Left lung (tissue), 10 donors: ENCODE results near the gene GPR150. TPM values are rescaled to one million over a fixed set of nuclear protein-coding genes. Genes with fewer than 3 reads are reported as not detected.

Experiments
- ATAC-seq: fragments of 200-7000 bp; cut with Tn5 transposase; one replicate; pipeline ENCODE4 v1.9.1; 2020; ENCODE audit warnings: moderate library complexity
- DNase-seq, 4 donors: peaks; one replicate each; pipeline ENCODE4 v3.0.0-alpha.2; 2013 to 2020
- H3K27ac ChIP-seq, 2 donors: fragments of 200-600 bp; sonication (generic) in 1 of 2; one replicate each; pipeline versions ENCODE4 v1.5.0 to v1.8.0; 2020 to 2021
- H3K27me3 ChIP-seq, 2 donors: fragments of 200-600 bp; sonication (generic) in 1 of 2; one replicate each; pipeline versions ENCODE4 v1.5.0 to v1.8.0; 2020 to 2021
- H3K36me3 ChIP-seq, 2 donors: fragments of 200-600 bp; sonication (generic) in 1 of 2; one replicate each; pipeline versions ENCODE4 v1.5.0 to v1.8.0; 2020 to 2021
- H3K4me1 ChIP-seq, 2 donors: fragments of 200-600 bp; one replicate each; pipeline ENCODE4 v1.8.0; 2021
- H3K4me3 ChIP-seq, 2 donors: fragments of 200-600 bp; sonication (generic) in 1 of 2; one replicate each; pipeline versions ENCODE4 v1.5.0 to v1.8.0; 2020 to 2021; ENCODE audit warnings: mild to moderate bottlenecking in 1 of 2
- H3K9me3 ChIP-seq, 2 donors: fragments of 200-600 bp; sonication (generic) in 1 of 2; one replicate each; pipeline versions ENCODE4 v1.5.0 to v1.8.0; 2020 to 2021
- intact Hi-C, 2 donors: fragments of 100-400 bp; cut with DNase I; formaldehyde crosslinking; loops; one replicate each; pipeline versions ENCODE4 v1.11.2 to v1.14.2; 2022
- polyA plus RNA-seq, 6 donors: library from polyadenylated mRNA; unstranded; fragments of 120-200 nt; gene quantifications; one replicate each; pipeline ENCODE4 v1.2.1, GENCODE V29; 2013; ENCODE audit not compliant: insufficient read length in 6 of 6
- total RNA-seq, 2 donors: library from RNA; stranded (reverse); fragmentation: NEBNext Ultra II Directional; extraction: Animal tissue kit (Norgen Biotek cat#: 25700); gene quantifications; one replicate each; pipeline ENCODE4 v1.2.1, GENCODE V29; 2021
- TF ChIP-seq, protein P1 (sequence below), 2 donors: fragments of 200-600 bp; sonication (generic) in 1 of 2; IDR thresholded peaks; one replicate each; pipeline versions ENCODE4 v1.5.0 to v1.8.0; 2021; ENCODE audit warnings: antibody characterized with exemption in 2 of 2
- donor health status: DM: no; HTN: yes; CAD: no.
- donor health status: DM: no; HTN: no; CAD: no.

GPR150 gene
- total and polyA plus RNA-seq, 8 donors: 0.16 to 0.26 TPM; not detected in 6

DNA sequence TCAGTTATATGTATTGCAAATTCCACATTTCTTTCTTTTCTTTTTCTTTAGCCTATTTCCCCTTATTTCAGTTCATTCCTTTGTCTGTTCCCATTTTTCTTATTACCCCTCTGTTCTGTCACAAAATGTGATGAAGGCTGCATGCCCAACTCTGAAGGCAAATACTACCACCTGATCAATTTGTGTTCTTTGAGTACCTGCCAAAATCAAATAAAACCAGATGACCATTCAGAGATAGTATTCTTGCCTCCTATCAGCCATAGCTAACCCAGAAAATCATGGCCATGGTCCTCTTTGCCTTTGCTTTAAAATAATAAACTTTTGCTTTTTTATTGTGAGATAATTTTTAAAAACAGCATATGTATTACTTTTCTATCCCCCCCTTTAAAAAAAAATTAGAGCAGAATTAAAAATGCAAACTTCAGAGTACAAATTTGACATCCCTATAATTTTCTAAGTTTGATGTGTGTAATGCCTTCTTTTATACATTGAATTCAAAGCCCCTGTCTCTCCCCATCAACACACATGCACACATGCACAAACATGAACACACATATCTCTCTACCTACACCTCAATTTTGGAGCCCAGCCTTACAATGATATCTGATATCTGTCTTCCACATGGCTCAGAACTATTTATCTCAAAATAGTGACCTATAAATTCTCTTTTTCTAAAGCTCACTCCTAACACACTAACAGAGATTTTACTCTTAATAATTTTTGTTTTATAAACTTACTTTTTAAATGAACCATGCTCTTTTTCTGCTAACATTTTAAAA, 30.1 kb downstream of the GPR150 start:
- no peak for DNase-seq
- Histone ChIP-seq H3K4me3 (no peak overlapping the region), H3K9me3 (no peaks in the 10 kb centered on the region), H3K27me3 (no peaks in the 10 kb centered on the region), H3K27ac (no peak overlapping the region), H3K4me1 (peaks cover 0 to 15% of the 10 kb centered on the region in 2 donors), H3K36me3 (no peaks in the 10 kb centered on the region)
- intact Hi-C loops: no loop called here
- no peak for ATAC-seq
- TF ChIP-seq, protein P1, sequence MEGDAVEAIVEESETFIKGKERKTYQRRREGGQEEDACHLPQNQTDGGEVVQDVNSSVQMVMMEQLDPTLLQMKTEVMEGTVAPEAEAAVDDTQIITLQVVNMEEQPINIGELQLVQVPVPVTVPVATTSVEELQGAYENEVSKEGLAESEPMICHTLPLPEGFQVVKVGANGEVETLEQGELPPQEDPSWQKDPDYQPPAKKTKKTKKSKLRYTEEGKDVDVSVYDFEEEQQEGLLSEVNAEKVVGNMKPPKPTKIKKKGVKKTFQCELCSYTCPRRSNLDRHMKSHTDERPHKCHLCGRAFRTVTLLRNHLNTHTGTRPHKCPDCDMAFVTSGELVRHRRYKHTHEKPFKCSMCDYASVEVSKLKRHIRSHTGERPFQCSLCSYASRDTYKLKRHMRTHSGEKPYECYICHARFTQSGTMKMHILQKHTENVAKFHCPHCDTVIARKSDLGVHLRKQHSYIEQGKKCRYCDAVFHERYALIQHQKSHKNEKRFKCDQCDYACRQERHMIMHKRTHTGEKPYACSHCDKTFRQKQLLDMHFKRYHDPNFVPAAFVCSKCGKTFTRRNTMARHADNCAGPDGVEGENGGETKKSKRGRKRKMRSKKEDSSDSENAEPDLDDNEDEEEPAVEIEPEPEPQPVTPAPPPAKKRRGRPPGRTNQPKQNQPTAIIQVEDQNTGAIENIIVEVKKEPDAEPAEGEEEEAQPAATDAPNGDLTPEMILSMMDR (IDR thresholded peaks at IDR 0.05): no peak

DNA sequence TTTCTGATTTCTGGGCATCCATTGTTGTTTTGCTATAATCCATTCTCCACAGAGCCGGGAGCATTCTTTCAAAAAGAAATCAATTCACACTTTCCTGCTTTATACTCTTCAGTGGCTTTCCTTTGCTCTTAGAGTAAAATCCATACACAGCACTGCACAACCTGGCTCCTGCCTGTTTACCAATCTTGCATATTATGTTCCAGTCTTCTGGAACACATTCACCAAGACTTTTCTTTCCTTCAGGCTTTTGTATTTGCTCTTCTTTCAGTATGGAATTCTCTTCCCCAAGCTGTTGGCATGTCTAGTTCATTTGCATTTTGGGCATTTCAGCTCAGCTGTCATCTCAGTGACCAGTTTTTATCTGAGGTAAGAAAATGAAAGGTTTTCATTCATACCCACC, 33.0 kb downstream of the GPR150 start:
- intact Hi-C loops: no loop called here
- no peak overlapping the region for H3K4me3 ChIP-seq
- peaks cover 0 to 2% of the 10 kb centered on the region in 2 donors for H3K4me1 ChIP-seq
- no peaks in the 10 kb centered on the region for H3K9me3 ChIP-seq
- DNase-seq (no peak), ATAC-seq (no peak)
- H3K27ac ChIP-seq: no peak overlapping the region
- TF ChIP-seq, protein P1 (IDR thresholded peaks at IDR 0.05): no peak
- H3K27me3 ChIP-seq: no peaks in the 10 kb centered on the region
- H3K36me3 ChIP-seq: no peaks in the 10 kb centered on the region

DNA sequence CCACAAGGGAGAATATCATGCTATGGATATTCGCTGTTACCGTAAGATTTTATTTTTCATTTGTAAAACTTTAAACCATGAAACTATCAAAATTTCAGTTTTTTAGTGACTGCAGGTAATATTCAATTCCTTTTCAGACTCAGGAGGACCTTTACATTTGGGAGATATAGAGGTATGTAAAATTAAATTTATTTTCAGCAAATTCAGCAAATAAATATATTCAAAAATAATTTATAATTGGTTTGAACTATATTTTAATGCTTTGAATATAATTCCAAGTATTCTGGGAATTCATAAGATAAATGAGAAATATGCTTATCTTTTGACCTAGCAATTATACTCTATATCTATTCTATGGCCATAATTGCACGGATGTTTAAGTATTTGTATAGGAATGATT, 34.3 kb downstream of the GPR150 start:
- DNase-seq (no peak), ATAC-seq (no peak)
- intact Hi-C loops: no loop called here
- TF ChIP-seq, protein P1 (IDR thresholded peaks at IDR 0.05): no peak
- no peaks in the 10 kb centered on the region for H3K9me3 ChIP-seq
- H3K4me3 ChIP-seq: no peak overlapping the region
- H3K27me3 ChIP-seq: no peaks in the 10 kb centered on the region
- no peak overlapping the region for H3K27ac ChIP-seq
- H3K4me1 ChIP-seq: no peaks in the 10 kb centered on the region
- no peaks in the 10 kb centered on the region for H3K36me3 ChIP-seq

DNA sequence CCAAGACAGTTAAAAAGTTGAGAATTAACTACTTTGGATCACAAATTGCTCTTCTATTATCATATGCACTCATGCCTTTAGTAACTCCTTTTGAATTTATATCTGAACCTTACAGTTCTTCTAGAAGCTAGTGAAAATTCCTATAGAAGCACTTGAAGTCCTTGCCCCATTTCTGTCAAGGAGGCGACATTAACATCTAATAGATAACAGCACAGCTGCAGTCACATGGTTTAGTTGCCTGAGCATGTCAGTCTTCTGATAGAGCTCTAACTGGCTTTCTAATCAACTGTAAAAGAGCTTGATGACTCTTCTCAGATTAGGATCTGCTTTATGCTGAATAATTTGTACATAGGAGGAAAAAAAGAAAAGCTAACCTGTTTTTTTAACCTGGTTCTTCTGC, 35.7 kb downstream of the GPR150 start:
- Histone ChIP-seq H3K4me1 (no peaks in the 10 kb centered on the region), H3K9me3 (no peaks in the 10 kb centered on the region), H3K4me3 (no peak overlapping the region), H3K27ac (no peak overlapping the region), H3K27me3 (no peaks in the 10 kb centered on the region), H3K36me3 (no peaks in the 10 kb centered on the region)
- intact Hi-C loops: no loop called here
- TF ChIP-seq, protein P1 (IDR thresholded peaks at IDR 0.05): no peak
- ATAC-seq (no peak), DNase-seq (no peak)

DNA sequence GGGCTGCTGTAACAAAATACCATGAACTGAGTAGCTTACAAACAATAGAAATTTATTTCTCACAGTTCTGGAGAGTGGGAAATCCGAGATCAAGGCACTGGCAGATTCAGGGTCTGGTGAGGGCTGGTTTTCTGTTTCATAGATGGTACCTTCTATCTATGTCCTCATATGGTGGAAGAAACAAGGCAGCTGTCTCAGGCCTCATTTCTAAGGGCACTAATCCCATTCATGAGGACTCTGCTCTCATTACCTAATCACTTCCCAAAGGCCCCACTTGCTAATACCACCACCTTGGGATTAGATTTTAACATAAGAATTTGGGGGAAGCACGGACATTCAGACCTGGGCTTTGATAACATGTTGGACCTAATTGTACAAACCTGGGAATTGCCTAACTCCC, 40.2 kb downstream of the GPR150 start:
- H3K4me3 ChIP-seq: no peak overlapping the region
- no peaks in the 10 kb centered on the region for H3K27me3 ChIP-seq
- H3K27ac ChIP-seq: no peak overlapping the region
- intact Hi-C loops: no loop called here
- H3K9me3 ChIP-seq: no peaks in the 10 kb centered on the region
- H3K4me1 ChIP-seq: peaks cover 0 to 5% of the 10 kb centered on the region in 2 donors
- ATAC-seq (no peak), DNase-seq (no peak)
- TF ChIP-seq, protein P1 (IDR thresholded peaks at IDR 0.05): no peak
- no peaks in the 10 kb centered on the region for H3K36me3 ChIP-seq
